AML-193 (cell line): ENCODE results near the gene TAF11L14.

Experiments used
- DNase-seq, 2 experiments: peaks; one replicate each; lab custom pipeline; 2025; lab: John Stamatoyannopoulos, UW

TAF11L14 gene

DNA sequence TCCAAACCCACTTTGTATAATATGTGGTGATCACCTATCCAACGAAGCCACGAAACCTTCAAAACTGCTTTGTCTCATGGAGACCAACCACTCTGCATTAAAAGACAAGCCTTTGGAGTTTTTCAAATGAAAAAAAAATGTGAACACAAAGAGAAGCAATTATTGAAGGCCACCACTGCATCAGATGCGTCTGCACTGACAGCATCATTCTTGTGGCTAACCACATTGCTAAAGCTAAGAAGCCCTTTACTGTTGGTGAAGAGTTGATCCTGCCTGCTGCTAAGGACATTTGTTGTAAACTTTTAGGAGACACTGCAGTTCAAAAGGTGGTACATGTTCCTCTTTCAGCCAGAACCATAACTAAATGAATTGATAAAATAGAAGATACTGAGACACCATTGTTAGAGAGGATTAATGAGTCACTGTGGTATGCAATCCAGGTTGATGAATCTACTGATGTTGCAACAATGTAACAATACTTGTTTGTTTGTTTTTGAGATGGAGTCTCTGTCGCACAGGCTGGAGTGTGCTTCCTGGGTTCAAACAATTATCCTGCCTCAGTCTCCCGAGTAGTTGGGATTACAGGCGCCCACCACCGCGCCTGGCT lies 45.4 kb downstream of the TAF11L14 start:
- DNase-seq, result no peak

DNA sequence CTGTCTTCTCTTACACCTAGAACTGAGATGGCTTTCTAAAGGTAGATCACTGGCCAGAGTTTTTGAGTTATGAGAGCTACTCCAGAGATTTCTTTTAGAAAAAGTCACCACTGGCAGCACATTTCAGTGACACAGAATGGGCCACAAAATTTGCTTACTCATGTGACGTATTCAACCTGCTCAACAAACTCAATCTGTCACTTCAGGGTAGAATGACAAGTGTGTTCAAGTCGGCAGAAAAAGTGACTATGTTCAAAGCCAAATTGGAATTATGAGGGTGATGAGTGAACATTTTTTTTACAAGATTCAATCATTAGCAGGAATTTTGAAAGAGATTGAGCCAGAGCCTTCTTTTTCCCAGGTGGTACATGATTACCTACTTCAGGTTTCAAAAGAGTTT lies 46.5 kb downstream of the TAF11L14 start:
- DNase-seq, result no peak
